GM19438 (cell line): Measurements from ENCODE around the gene PLIN1.

Source experiments
- ATAC-seq: cut with Tn5 transposase; IDR thresholded peaks from one replicate; pipeline ENCODE4 v1.9.1; 2021; ENCODE audit warnings: low read depth; ENCODE audit not compliant: unreplicated experiment

The PLIN1 gene

DNA sequence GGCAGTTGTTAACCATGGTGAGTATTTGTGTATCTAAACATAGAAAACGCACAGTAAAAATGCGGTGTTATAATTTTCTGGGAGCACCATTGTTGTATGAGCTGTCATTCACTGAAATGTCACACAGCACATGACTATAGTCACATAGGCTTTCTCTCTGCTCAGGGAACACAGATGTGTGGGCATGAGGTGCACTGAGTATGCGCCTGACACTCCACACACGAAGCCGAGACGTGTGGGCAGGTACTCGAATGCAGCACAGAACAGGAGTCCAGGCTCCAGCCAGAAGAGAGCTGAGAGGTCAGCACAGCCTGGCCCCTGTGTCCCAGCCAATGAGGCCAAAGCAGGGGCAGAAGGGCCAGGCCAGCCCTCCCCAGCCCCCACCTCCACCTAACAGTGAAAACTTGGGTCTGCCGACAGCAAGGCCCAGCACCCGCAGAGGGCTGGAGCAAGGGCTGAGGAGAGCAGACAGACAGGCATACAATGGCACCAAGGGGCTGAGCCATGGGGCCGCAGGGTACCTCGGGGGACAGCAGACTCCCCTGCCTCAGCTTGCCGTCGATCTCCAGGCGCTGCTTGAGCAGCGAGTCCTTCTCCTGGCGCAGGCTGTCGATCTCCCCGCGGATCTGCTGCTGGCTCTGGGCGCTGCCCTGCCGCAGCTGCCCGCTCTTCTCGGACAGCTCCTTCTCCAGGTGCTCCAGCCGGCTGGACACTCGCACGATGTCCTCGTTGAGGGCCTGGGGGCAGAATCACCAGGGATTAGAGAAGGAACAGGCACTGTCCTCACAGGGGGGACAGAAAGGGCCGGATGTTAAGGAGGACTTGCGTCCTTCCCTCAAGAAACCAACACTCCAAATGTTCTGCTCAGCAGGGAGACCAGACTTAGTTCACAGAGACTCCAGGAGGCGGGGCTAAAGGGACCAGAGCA is 47.9 kb downstream of the PLIN1 start:
- ATAC-seq: no peak

- no peak for ATAC-seq
Observed at GRCh38 chr15:89630260-89630659, 48.9 kb downstream of the PLIN1 start.

DNA sequence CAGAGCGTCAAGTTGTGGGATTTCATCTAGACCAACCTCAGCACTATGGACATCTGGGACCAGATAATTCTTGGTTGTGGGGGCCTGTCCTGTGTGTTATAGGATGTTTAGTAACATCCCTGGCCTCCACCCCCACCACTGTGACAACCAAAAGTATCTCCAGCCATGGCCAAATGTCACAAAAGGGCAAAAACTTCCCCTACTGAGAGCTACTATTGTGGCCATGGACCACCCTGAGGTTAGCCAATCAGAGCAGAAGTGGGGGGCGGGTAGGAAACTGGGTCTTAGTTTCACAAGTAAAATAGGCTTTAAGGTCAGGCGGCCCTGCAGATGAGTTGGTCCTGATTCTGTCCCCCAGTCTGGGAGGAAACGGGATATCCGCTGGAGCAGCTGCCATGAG is 49.3 kb downstream of the PLIN1 start:
- ATAC-seq: no peak

- ATAC-seq: no peak
Observed at GRCh38 chr15:89628806-89629715, 50.1 kb downstream of the PLIN1 start.

GRCh38 chr15:89628301-89628700 is 50.9 kb downstream of the PLIN1 start:
- no peak for ATAC-seq

GRCh38 chr15:89627256-89627970 is 51.8 kb downstream of the PLIN1 start:
- no peak for ATAC-seq

DNA sequence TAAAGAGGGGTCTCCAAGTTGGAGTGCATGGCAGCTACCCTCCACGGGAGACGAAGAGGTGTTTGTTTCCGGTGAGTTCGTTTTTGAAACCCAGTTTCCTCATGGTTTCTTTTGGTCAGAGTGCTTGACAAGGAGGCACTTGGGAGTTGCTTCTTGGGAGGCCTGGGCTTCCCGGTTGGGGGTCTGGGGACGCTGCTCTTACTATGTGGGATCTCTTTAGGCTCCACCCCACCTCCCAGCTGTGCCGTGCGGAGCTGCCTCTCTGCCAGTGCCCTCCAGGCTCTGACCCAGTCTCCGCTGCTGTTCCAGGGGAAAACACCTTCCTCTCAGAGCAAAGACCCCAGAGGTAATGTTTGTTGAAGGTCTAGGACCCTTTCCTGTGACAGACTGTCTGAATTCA is 53.5 kb downstream of the PLIN1 start:
- ATAC-seq: no peak

GRCh38 chr15:89623165-89623564 is 56.0 kb downstream of the PLIN1 start:
- ATAC-seq: no peak

DNA sequence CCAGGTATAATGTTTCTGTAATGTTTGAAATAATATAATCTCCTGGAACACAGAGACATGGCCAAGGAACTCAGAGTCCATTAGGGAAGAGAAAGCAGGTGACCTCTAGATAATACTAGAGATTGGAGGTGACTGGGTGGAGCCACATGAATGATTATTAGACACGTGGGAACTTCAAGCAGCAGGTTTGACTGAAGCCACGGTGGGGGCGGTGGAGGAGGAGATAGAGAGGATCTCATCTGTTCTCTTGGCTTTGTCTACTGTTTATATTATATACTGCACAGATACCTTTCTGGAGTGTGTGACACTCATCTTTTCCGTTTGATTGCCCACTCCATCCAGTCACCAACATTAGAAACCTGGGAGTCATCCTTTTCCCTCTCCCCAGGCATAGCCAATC is 57.6 kb downstream of the PLIN1 start:
- ATAC-seq: no peak

- no peak for ATAC-seq
Observed at GRCh38 chr15:89616228-89616627, 62.9 kb downstream of the PLIN1 start.

- no peak for ATAC-seq
Observed at GRCh38 chr15:89615135-89615534, 64.0 kb downstream of the PLIN1 start.
